ENCODE results near the gene FRMD4B. TPM values are rescaled to one million over a fixed set of nuclear protein-coding genes. Genes with fewer than 3 reads are reported as not detected.

FRMD4B gene
- total RNA-seq, 2 experiments from 2014 or later = not detected

- H3K9me2 ChIP-seq (ENCODE audit: insufficient read depth, low read length) = no peaks in the 10 kb centered on the region
- intact Hi-C loops (cut with micrococcal nuclease; ENCODE audit: unreplicated experiment) = no loop called here
Observed at GRCh38 chr3:69299344-69299743, 86.5 kb downstream of the FRMD4B start.

GRCh38 chr3:69297501-69297900, 88.4 kb downstream of the FRMD4B start:
- CTCF ChIA-PET (ENCODE audit: unreplicated experiment) = no interaction called here
- intact Hi-C loops (cut with micrococcal nuclease; ENCODE audit: unreplicated experiment) = no loop called here
- no peak for TF ChIP-seq CTCF (conservative IDR thresholded peaks at IDR 0.05; ENCODE audit: low read length)
- TF ChIP-seq EZH2phosphoT487 (IDR thresholded peaks at IDR 0.05; ENCODE audit: borderline replicate concordance, low read depth, low read length) = no peak

More at GRCh38 chr3:69299344-69299743, 86.5 kb downstream of the FRMD4B start:
- no peak overlapping the region for H3K4me2 ChIP-seq (ENCODE audit: low read length)
- no peaks in the 10 kb centered on the region for H4K20me1 ChIP-seq (ENCODE audit: insufficient read depth, low read length)
- H3K9me3 ChIP-seq (ENCODE audit: low read length) = no peaks in the 10 kb centered on the region
- DNase-seq (ENCODE audit: low spot score) = no peak
- BruUV-seq (replicated peaks) = no TSS peak
- H3K4me1 ChIP-seq (ENCODE audit: insufficient read depth, low read length, poor library complexity, severe bottlenecking) = no peaks in the 10 kb centered on the region
- TF ChIP-seq CTCF (conservative IDR thresholded peaks at IDR 0.05; ENCODE audit: low read length) (no peak), EZH2phosphoT487 (IDR thresholded peaks at IDR 0.05; ENCODE audit: borderline replicate concordance, low read depth, low read length) (no peak)
- H3K4me3 ChIP-seq (ENCODE audit: low read depth, low read length, poor library complexity, severe bottlenecking) = no peak overlapping the region
- no peaks in the 10 kb centered on the region for H3K36me3 ChIP-seq (ENCODE audit: insufficient read depth, low read length)
- H2AFZ ChIP-seq (ENCODE audit: low read length) = no peak overlapping the region
- H3K79me2 ChIP-seq (ENCODE audit: insufficient read depth, low read depth, low read length) = no peaks in the 10 kb centered on the region
- no peak overlapping the region for H3K27ac ChIP-seq (ENCODE audit: low read depth, low read length, poor library complexity, severe bottlenecking)
- ChIA-PET CTCF (ENCODE audit: unreplicated experiment) (no interaction called here), POLR2A (interaction anchor here (0.6 kb wide), 1 partner anchor 11 kb away, joined by 3 read pairs; no protein-coding TSS in a partner anchor)

GRCh38 chr3:69296995-69297394, 88.9 kb downstream of the FRMD4B start:
- no peak overlapping the region for H2AFZ ChIP-seq (ENCODE audit: low read length)
- no peak overlapping the region for H3K27ac ChIP-seq (ENCODE audit: low read depth, low read length, poor library complexity, severe bottlenecking)
- BruUV-seq (replicated peaks) = no TSS peak
- H3K4me2 ChIP-seq (ENCODE audit: low read length) = no peak overlapping the region
- H4K20me1 ChIP-seq (ENCODE audit: insufficient read depth, low read length) = no peaks in the 10 kb centered on the region
- H3K79me2 ChIP-seq (ENCODE audit: insufficient read depth, low read depth, low read length) = no peaks in the 10 kb centered on the region
- CTCF ChIA-PET (ENCODE audit: unreplicated experiment) = no interaction called here
- H3K36me3 ChIP-seq (ENCODE audit: insufficient read depth, low read length) = no peaks in the 10 kb centered on the region
- DNase-seq (ENCODE audit: low spot score) = no peak
- intact Hi-C loops (cut with micrococcal nuclease; ENCODE audit: unreplicated experiment) = no loop called here
- H3K4me3 ChIP-seq (ENCODE audit: low read depth, low read length, poor library complexity, severe bottlenecking) = no peak overlapping the region
- no peaks in the 10 kb centered on the region for H3K9me2 ChIP-seq (ENCODE audit: insufficient read depth, low read length)
- POLR2A ChIA-PET = no interaction called here
- TF ChIP-seq CTCF (conservative IDR thresholded peaks at IDR 0.05; ENCODE audit: low read length) = no peak
- no peak for TF ChIP-seq EZH2phosphoT487 (IDR thresholded peaks at IDR 0.05; ENCODE audit: borderline replicate concordance, low read depth, low read length)
- no peaks in the 10 kb centered on the region for H3K9me3 ChIP-seq (ENCODE audit: low read length)
- H3K4me1 ChIP-seq (ENCODE audit: insufficient read depth, low read length, poor library complexity, severe bottlenecking) = no peaks in the 10 kb centered on the region

More at GRCh38 chr3:69297501-69297900, 88.4 kb downstream of the FRMD4B start:
- DNase-seq (ENCODE audit: low spot score) = no peak
- Histone ChIP-seq H3K36me3 (ENCODE audit: insufficient read depth, low read length) (no peaks in the 10 kb centered on the region), H2AFZ (ENCODE audit: low read length) (no peak overlapping the region), H3K27ac (ENCODE audit: low read depth, low read length, poor library complexity, severe bottlenecking) (no peak overlapping the region), H3K9me3 (ENCODE audit: low read length) (no peaks in the 10 kb centered on the region), H3K4me1 (ENCODE audit: insufficient read depth, low read length, poor library complexity, severe bottlenecking) (no peaks in the 10 kb centered on the region), H4K20me1 (ENCODE audit: insufficient read depth, low read length) (no peaks in the 10 kb centered on the region), H3K4me2 (ENCODE audit: low read length) (no peak overlapping the region), H3K4me3 (ENCODE audit: low read depth, low read length, poor library complexity, severe bottlenecking) (no peak overlapping the region), H3K9me2 (ENCODE audit: insufficient read depth, low read length) (no peaks in the 10 kb centered on the region), H3K79me2 (ENCODE audit: insufficient read depth, low read depth, low read length) (no peaks in the 10 kb centered on the region)
- BruUV-seq (replicated peaks) = no TSS peak
- POLR2A ChIA-PET = no interaction called here

Data from OCI-LY7 (cell line).